Body of pancreas (tissue), 4 donors: ENCODE data around the gene ATP6V1G1.

Experiments
- POLR2A ChIP-seq, 3 donors: fragments of 450-650 bp; IDR thresholded peaks; one replicate each; pipeline ENCODE4 v1.6.1; 2016; ENCODE audit warnings: antibody characterized with exemption in 3 of 3, mild to moderate bottlenecking in 2 of 3
- TF ChIP-seq, protein P1 (sequence below), 7 experiments: fragments of 450-650 bp in 4 of 7; fragments of 200-600 bp in 3 of 7; sonication (generic) in 3 of 7; IDR thresholded peaks; one replicate each; pipeline ENCODE4 v1.5.1; 2016 to 2019; ENCODE audit warnings: antibody characterized with exemption in 7 of 7

DNA sequence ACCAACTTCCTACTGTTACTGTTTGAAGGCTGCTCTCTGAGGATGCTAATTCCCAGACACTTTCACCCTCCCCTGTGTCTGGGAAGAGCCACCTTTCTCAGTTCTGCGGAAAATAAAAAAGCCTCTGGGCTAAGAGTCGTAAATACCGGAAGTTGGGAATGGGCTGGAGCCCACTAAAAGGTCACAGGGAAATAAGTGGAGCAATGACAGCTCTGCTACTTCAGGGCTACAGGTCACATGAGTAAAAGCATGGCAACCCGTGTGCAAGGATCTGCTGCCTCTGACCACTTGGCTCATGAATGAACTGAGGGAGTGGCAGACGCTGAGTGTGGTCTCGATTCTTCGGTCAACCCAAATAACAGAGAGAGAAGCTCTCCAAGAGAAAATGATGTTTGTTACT, 25.8 kb upstream of the ATP6V1G1 start:
- TF ChIP-seq, protein P1, sequence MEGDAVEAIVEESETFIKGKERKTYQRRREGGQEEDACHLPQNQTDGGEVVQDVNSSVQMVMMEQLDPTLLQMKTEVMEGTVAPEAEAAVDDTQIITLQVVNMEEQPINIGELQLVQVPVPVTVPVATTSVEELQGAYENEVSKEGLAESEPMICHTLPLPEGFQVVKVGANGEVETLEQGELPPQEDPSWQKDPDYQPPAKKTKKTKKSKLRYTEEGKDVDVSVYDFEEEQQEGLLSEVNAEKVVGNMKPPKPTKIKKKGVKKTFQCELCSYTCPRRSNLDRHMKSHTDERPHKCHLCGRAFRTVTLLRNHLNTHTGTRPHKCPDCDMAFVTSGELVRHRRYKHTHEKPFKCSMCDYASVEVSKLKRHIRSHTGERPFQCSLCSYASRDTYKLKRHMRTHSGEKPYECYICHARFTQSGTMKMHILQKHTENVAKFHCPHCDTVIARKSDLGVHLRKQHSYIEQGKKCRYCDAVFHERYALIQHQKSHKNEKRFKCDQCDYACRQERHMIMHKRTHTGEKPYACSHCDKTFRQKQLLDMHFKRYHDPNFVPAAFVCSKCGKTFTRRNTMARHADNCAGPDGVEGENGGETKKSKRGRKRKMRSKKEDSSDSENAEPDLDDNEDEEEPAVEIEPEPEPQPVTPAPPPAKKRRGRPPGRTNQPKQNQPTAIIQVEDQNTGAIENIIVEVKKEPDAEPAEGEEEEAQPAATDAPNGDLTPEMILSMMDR (IDR thresholded peaks at IDR 0.05), result no peak
- no peak for TF ChIP-seq POLR2A (IDR thresholded peaks at IDR 0.05)
